Kidney epithelial cell (primary cell): ENCODE results near the gene NTM. TPM values are rescaled to one million over a fixed set of nuclear protein-coding genes. Genes with fewer than 3 reads are reported as not detected.

Experiments used
- DNase-seq: peaks from one replicate; pipeline ENCODE4 v3.0.0-alpha.2; 2010; ENCODE audit warnings: low read depth
- H3K27me3 ChIP-seq: 2 replicates; pipeline ENCODE4 v1.6.0; 2011; ENCODE audit warnings: low read length; ENCODE audit not compliant: control insufficient read depth, insufficient read depth
- H3K36me3 ChIP-seq: 2 replicates; pipeline ENCODE4 v1.5.1; 2011; ENCODE audit warnings: low read length; ENCODE audit not compliant: control insufficient read depth, insufficient read depth
- H3K4me3 ChIP-seq: 2 replicates; pipeline ENCODE4 v1.5.1; 2011; ENCODE audit warnings: low read depth, mild to moderate bottlenecking, control low read depth, low read length
- total RNA-seq: library from RNA; depleted of rRNA; stranded (reverse); fragments of >200 nt; gene quantifications from 2 replicates; pipeline ENCODE4 v1.2.3, GENCODE V29; 2015
- TF ChIP-seq, protein P1 (sequence below): IDR thresholded peaks from 2 replicates; pipeline ENCODE4 v1.5.1; 2011; ENCODE audit warnings: mild to moderate bottlenecking, moderate library complexity, low read length, control low read depth, inconsistent platforms; ENCODE audit not compliant: insufficient read depth, poor library complexity, severe bottlenecking

The NTM gene
- total RNA-seq, 1 donor from 2014 or later, result 111 TPM

DNA sequence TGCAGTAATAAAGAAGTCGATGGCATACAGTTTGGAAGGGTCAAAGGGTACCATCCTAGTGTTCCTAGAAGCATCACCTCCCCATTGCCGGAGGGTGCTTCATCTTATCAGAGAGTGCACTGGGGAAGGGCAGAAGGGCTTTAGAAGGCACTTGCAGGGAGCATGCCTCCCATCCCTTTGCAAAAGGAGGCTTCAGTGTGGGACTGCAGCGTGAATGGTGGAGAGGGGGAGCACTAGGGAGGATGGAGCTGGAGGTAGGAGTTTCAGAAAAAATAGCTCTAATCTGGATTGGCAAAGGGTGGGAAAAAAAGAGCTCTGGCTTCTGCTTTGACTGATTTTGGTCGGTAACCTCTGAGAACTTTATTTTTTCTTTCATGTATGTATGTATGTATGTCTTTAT, 5.0 kb downstream of the NTM start:
- H3K36me3 ChIP-seq, result no peaks in the 10 kb centered on the region
- TF ChIP-seq, protein P1, sequence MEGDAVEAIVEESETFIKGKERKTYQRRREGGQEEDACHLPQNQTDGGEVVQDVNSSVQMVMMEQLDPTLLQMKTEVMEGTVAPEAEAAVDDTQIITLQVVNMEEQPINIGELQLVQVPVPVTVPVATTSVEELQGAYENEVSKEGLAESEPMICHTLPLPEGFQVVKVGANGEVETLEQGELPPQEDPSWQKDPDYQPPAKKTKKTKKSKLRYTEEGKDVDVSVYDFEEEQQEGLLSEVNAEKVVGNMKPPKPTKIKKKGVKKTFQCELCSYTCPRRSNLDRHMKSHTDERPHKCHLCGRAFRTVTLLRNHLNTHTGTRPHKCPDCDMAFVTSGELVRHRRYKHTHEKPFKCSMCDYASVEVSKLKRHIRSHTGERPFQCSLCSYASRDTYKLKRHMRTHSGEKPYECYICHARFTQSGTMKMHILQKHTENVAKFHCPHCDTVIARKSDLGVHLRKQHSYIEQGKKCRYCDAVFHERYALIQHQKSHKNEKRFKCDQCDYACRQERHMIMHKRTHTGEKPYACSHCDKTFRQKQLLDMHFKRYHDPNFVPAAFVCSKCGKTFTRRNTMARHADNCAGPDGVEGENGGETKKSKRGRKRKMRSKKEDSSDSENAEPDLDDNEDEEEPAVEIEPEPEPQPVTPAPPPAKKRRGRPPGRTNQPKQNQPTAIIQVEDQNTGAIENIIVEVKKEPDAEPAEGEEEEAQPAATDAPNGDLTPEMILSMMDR, result no peak
- peaks cover 33% of the 10 kb centered on the region for H3K27me3 ChIP-seq
- DNase-seq, result no peak
- H3K4me3 ChIP-seq, result no peak overlapping the region

GRCh38 chr11:131375915-131376314, 5.5 kb downstream of the NTM start:
- H3K27me3 ChIP-seq, result peaks cover 29% of the 10 kb centered on the region
- H3K4me3 ChIP-seq, result no peak overlapping the region
- H3K36me3 ChIP-seq, result no peaks in the 10 kb centered on the region
- DNase-seq, result no peak
- TF ChIP-seq, protein P1, result no peak

- TF ChIP-seq, protein P1, result no peak
- Histone ChIP-seq H3K27me3 (peaks cover 5% of the 10 kb centered on the region), H3K36me3 (no peaks in the 10 kb centered on the region), H3K4me3 (no peak overlapping the region)
- no peak for DNase-seq
Observed at GRCh38 chr11:131378931-131379330, 8.5 kb downstream of the NTM start.

DNA sequence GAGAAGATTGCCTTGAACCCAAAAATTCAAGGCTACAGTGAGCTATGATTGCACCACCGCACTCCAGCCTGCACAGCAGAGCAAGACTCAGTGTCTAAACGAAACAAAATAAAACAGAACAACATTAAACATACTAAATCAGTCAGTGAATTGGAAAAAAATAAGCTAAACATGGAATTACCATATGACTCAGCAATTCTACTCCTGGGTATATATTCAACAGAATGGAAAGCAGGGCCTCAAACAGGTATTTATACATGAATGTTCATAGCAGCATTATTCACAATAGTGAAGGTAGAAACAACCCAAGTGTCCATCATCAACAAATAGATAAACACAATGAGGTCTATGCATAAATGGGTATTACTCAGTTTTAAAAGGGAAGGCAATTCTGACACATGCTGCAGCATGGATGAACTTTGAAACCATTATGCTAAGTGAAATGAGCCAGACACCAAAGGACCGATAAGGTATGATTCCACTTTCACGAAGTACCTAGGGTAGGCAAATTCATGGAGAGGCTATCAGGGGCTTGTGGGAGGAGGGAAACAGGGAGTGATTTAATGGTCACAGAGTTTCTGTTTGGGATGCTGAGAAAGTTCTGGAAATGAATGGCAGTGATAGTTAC, 15.5 kb downstream of the NTM start:
- Histone ChIP-seq H3K36me3 (no peaks in the 10 kb centered on the region), H3K4me3 (no peak overlapping the region), H3K27me3 (no peaks in the 10 kb centered on the region)
- TF ChIP-seq, protein P1, result no peak
- no peak for DNase-seq

- no peaks in the 10 kb centered on the region for H3K27me3 ChIP-seq
- TF ChIP-seq, protein P1, result no peak
- H3K4me3 ChIP-seq, result no peak overlapping the region
- H3K36me3 ChIP-seq, result no peaks in the 10 kb centered on the region
- no peak for DNase-seq
Observed at GRCh38 chr11:131386408-131386807, 16.0 kb downstream of the NTM start.

- no peak for DNase-seq
- TF ChIP-seq, protein P1, result no peak
- no peaks in the 10 kb centered on the region for H3K36me3 ChIP-seq
- no peaks in the 10 kb centered on the region for H3K27me3 ChIP-seq
- H3K4me3 ChIP-seq, result no peak overlapping the region
Observed at GRCh38 chr11:131388030-131388429, 17.6 kb downstream of the NTM start.
